ENCODE measurements around the gene LAMC1. TPM values are rescaled to one million over a fixed set of nuclear protein-coding genes. Genes with fewer than 3 reads are reported as not detected.

LAMC1 gene
- polyA plus RNA-seq, 1 donor = 293 TPM

Other genes with a start within 250 kb of the LAMC1 start
- 10.4 TPM for gene NPL, start 233.6 kb upstream of the LAMC1 start, polyA plus RNA-seq (ENCODE audit: insufficient read length)
- gene DHX9, start 184.1 kb upstream of the LAMC1 start, polyA plus RNA-seq (ENCODE audit: insufficient read length) = 120 TPM
- 0.19 TPM for gene SHCBP1L, start 70.3 kb upstream of the LAMC1 start, polyA plus RNA-seq (ENCODE audit: insufficient read length)
- 2.6 TPM for gene LAMC2, start 162.8 kb downstream of the LAMC1 start, polyA plus RNA-seq (ENCODE audit: insufficient read length)